ENCODE measurements around the gene DPP3. TPM values are rescaled to one million over a fixed set of nuclear protein-coding genes. Genes with fewer than 3 reads are reported as not detected.
A peak's percentile ranks its signal among the peaks of the same experiment; 100 is the strongest.

DPP3 gene
- total and polyA plus RNA-seq, 4 experiments from 2014 or later, result 21.0 to 31.0 (median 25.9) TPM

- no peak for DNase-seq
- no peaks in the 10 kb centered on the region for H3K9me3 ChIP-seq (ENCODE audit: control insufficient read depth in 1 of 2, low read length in 2 of 2)
- peaks cover 0 to 3% (median 2%) of the 10 kb centered on the region in 4 donors for H3K4me1 Mint-ChIP-seq
- H3K27me3 Mint-ChIP-seq, result no peaks in the 10 kb centered on the region
- intact Hi-C loops (cut with micrococcal nuclease), result no loop called here
- ChIA-PET POLR2A (ENCODE audit: partially characterized antibody) (no interaction called here), CTCF (ENCODE audit: partially characterized antibody) (no interaction called here)
- no peak overlapping the region for H3K4me3 ChIP-seq (ENCODE audit: low read length in 2 of 2)
- no peaks in the 10 kb centered on the region for H3K27me3 ChIP-seq (ENCODE audit: insufficient read depth, low read length)
- no peak overlapping the region for H3K27ac ChIP-seq (ENCODE audit: low read depth, low read length)
- peaks cover 19 to 22% of the 10 kb centered on the region in 2 donors for H3K36me3 Mint-ChIP-seq
- H3K4me1 ChIP-seq (ENCODE audit: insufficient read depth, low read length), result peaks cover 4% of the 10 kb centered on the region
- no peak overlapping the region for H3K4me3 Mint-ChIP-seq
- H3K27ac Mint-ChIP-seq, result no peak overlapping the region
- H3K36me3 ChIP-seq (ENCODE audit: insufficient read depth, low read length), result peaks cover 10% of the 10 kb centered on the region
- no peaks in the 10 kb centered on the region for H3K9me3 Mint-ChIP-seq
These were observed 25.1 kb downstream of the DPP3 start for GRCh38 chr11:66505276-66505816.

GRCh38 chr11:66509131-66509561, 28.9 kb downstream of the DPP3 start:
- H3K27ac Mint-ChIP-seq, result no peak overlapping the region
- Histone ChIP-seq H3K9me3 (ENCODE audit: control insufficient read depth in 1 of 2, low read length in 2 of 2) (no peaks in the 10 kb centered on the region), H3K4me3 (ENCODE audit: low read length in 2 of 2) (no peak overlapping the region), H3K27ac (ENCODE audit: low read depth, low read length) (no peak overlapping the region), H3K27me3 (ENCODE audit: insufficient read depth, low read length) (no peaks in the 10 kb centered on the region), H3K4me1 (ENCODE audit: insufficient read depth, low read length) (peaks cover 18% of the 10 kb centered on the region), H3K36me3 (ENCODE audit: insufficient read depth, low read length) (peaks cover 10% of the 10 kb centered on the region)
- POLR2A ChIA-PET (ENCODE audit: partially characterized antibody), result interaction anchor here (0.6 to 3.5 kb wide), 5 partner anchors 30 to 1921 kb away, joined by 3 to 19 read pairs (median 4); partner anchors contain the start of genes DPP3, PELI3 and YIF1A
- H3K4me3 Mint-ChIP-seq, result no peak overlapping the region
- CTCF ChIA-PET (ENCODE audit: partially characterized antibody), result interaction anchor here (0.7 to 1.1 kb wide), 2 partner anchors 26 to 71 kb away, joined by 3 read pairs; partner anchors contain the start of gene MRPL11
- DNase-seq, result no peak
- intact Hi-C loops (cut with micrococcal nuclease), result no loop called here
- H3K4me1 Mint-ChIP-seq, result peaks cover 8 to 19% (median 17%) of the 10 kb centered on the region in 4 donors
- H3K36me3 Mint-ChIP-seq, result peaks cover 11 to 19% of the 10 kb centered on the region in 2 donors
- H3K27me3 Mint-ChIP-seq, result no peaks in the 10 kb centered on the region
- no peaks in the 10 kb centered on the region for H3K9me3 Mint-ChIP-seq

GRCh38 chr11:66510271-66510989, 30.2 kb downstream of the DPP3 start, which contains the start of gene BBS1:
Gene BBS1 (plus strand): TSS chr11:66510635. CDS start chr11:66510660, 25 bp downstream.
- intact Hi-C loops (cut with micrococcal nuclease), result loop anchor here (2.0 kb wide), 1 partner anchor 30 kb away; the partner anchor contains the start of gene DPP3

GRCh38 chr11:66510990-66511339, 30.7 kb downstream of the DPP3 start:
- Mint-ChIP-seq H3K4me3 (peak overlapping the region; percentile 86 to 91 (median 90)), H3K36me3 (peaks cover 6 to 19% of the 10 kb centered on the region in 2 donors), H3K9me3 (no peaks in the 10 kb centered on the region), H3K27ac (peak overlapping the region; percentile 56 to 91 (median 81)), H3K27me3 (no peaks in the 10 kb centered on the region), H3K4me1 (peaks cover 8 to 19% (median 17%) of the 10 kb centered on the region in 4 donors)
- POLR2A ChIA-PET (ENCODE audit: partially characterized antibody), result interaction anchor here (0.7 to 3.5 kb wide), 7 partner anchors 31 to 927 kb away, joined by 3 to 19 read pairs (median 8); partner anchors contain the start of genes ACTN3, DPP3, PELI3 and RBM4B
- H3K9me3 ChIP-seq (ENCODE audit: control insufficient read depth in 1 of 2, low read length in 2 of 2), result no peaks in the 10 kb centered on the region
- H3K4me3 ChIP-seq (ENCODE audit: low read length in 2 of 2), result peak overlapping the region; percentile 90 to 94
- intact Hi-C loops (cut with micrococcal nuclease), result loop anchor here (2.0 kb wide), 1 partner anchor 30 kb away; the partner anchor contains the start of gene DPP3
- H3K36me3 ChIP-seq (ENCODE audit: insufficient read depth, low read length), result peaks cover 8% of the 10 kb centered on the region
- peaks cover 18% of the 10 kb centered on the region for H3K4me1 ChIP-seq (ENCODE audit: insufficient read depth, low read length)
- peak overlapping the region; percentile 58 for H3K27ac ChIP-seq (ENCODE audit: low read depth, low read length)
- H3K27me3 ChIP-seq (ENCODE audit: insufficient read depth, low read length), result no peaks in the 10 kb centered on the region
- CTCF ChIA-PET (ENCODE audit: partially characterized antibody), result interaction anchor here (0.5 to 0.6 kb wide), 2 partner anchors 9 to 22 kb away, joined by 3 read pairs; no protein-coding TSS in a partner anchor
- DNase-seq, result no peak

More at GRCh38 chr11:66510271-66510989, 30.2 kb downstream of the DPP3 start, which contains the start of gene BBS1:
- peaks cover 8 to 19% (median 17%) of the 10 kb centered on the region in 4 donors for H3K4me1 Mint-ChIP-seq
- H3K27me3 Mint-ChIP-seq, result no peaks in the 10 kb centered on the region
- peak within 1 kb of the TSS; percentile 56 to 91 (median 81) for H3K27ac Mint-ChIP-seq
- peaks cover 7 to 19% of the 10 kb centered on the region in 2 donors for H3K36me3 Mint-ChIP-seq
- Histone ChIP-seq H3K4me1 (ENCODE audit: insufficient read depth, low read length) (peaks cover 18% of the 10 kb centered on the region), H3K27me3 (ENCODE audit: insufficient read depth, low read length) (no peaks in the 10 kb centered on the region), H3K4me3 (ENCODE audit: low read length in 2 of 2) (peak within 1 kb of the TSS; percentile 90 to 94), H3K27ac (ENCODE audit: low read depth, low read length) (peak within 1 kb of the TSS; percentile 58), H3K36me3 (ENCODE audit: insufficient read depth, low read length) (peaks cover 4% of the 10 kb centered on the region), H3K9me3 (ENCODE audit: control insufficient read depth in 1 of 2, low read length in 2 of 2) (no peaks in the 10 kb centered on the region)
- CTCF ChIA-PET (ENCODE audit: partially characterized antibody), result interaction anchor here (0.5 to 1.1 kb wide), 3 partner anchors 8 to 72 kb away, joined by 3 read pairs; partner anchors contain the start of gene MRPL11
- H3K4me3 Mint-ChIP-seq, result peak within 1 kb of the TSS; percentile 86 to 91 (median 90)
- no peaks in the 10 kb centered on the region for H3K9me3 Mint-ChIP-seq
- peak; percentile 75 to 79 (median 78) for DNase-seq
- POLR2A ChIA-PET (ENCODE audit: partially characterized antibody), result interaction anchor here (0.6 to 3.5 kb wide), 11 partner anchors 31 to 928 kb away, joined by 3 to 19 read pairs (median 3); partner anchors contain the start of genes ACTN3, DPP3, KDM2A and PELI3

- H3K4me3 ChIP-seq (ENCODE audit: low read length in 2 of 2), result no peak overlapping the region
- no peaks in the 10 kb centered on the region for H3K9me3 Mint-ChIP-seq
- H3K27me3 ChIP-seq (ENCODE audit: insufficient read depth, low read length), result no peaks in the 10 kb centered on the region
- H3K4me3 Mint-ChIP-seq, result no peak overlapping the region
- CTCF ChIA-PET (ENCODE audit: partially characterized antibody), result no interaction called here
- H3K36me3 ChIP-seq (ENCODE audit: insufficient read depth, low read length), result peaks cover 6% of the 10 kb centered on the region
- peaks cover 0 to 3% (median 0%) of the 10 kb centered on the region in 4 donors for H3K4me1 Mint-ChIP-seq
- no peaks in the 10 kb centered on the region for H3K9me3 ChIP-seq (ENCODE audit: control insufficient read depth in 1 of 2, low read length in 2 of 2)
- H3K27ac Mint-ChIP-seq, result no peak overlapping the region
- peaks cover 36 to 41% of the 10 kb centered on the region in 2 donors for H3K36me3 Mint-ChIP-seq
- H3K27ac ChIP-seq (ENCODE audit: low read depth, low read length), result no peak overlapping the region
- no peaks in the 10 kb centered on the region for H3K27me3 Mint-ChIP-seq
- POLR2A ChIA-PET (ENCODE audit: partially characterized antibody), result no interaction called here
- DNase-seq, result no peak
- H3K4me1 ChIP-seq (ENCODE audit: insufficient read depth, low read length), result no peaks in the 10 kb centered on the region
- intact Hi-C loops (cut with micrococcal nuclease), result no loop called here
These were observed 43.4 kb downstream of the DPP3 start for GRCh38 chr11:66523611-66524010.

- intact Hi-C loops (cut with micrococcal nuclease), result no loop called here
- Mint-ChIP-seq H3K36me3 (peaks cover 33 to 44% of the 10 kb centered on the region in 2 donors), H3K4me1 (peaks cover 0 to 4% (median 0%) of the 10 kb centered on the region in 4 donors)
These were observed 44.2 kb downstream of the DPP3 start for GRCh38 chr11:66524304-66525040.

More at GRCh38 chr11:66524304-66525040, 44.2 kb downstream of the DPP3 start:
- CTCF ChIA-PET (ENCODE audit: partially characterized antibody), result no interaction called here
- POLR2A ChIA-PET (ENCODE audit: partially characterized antibody), result no interaction called here
- Histone ChIP-seq H3K4me1 (ENCODE audit: insufficient read depth, low read length) (no peaks in the 10 kb centered on the region), H3K27me3 (ENCODE audit: insufficient read depth, low read length) (no peaks in the 10 kb centered on the region), H3K4me3 (ENCODE audit: low read length in 2 of 2) (no peak overlapping the region), H3K36me3 (ENCODE audit: insufficient read depth, low read length) (peaks cover 6% of the 10 kb centered on the region), H3K27ac (ENCODE audit: low read depth, low read length) (no peak overlapping the region), H3K9me3 (ENCODE audit: control insufficient read depth in 1 of 2, low read length in 2 of 2) (no peaks in the 10 kb centered on the region)
- H3K4me3 Mint-ChIP-seq, result no peak overlapping the region
- H3K27ac Mint-ChIP-seq, result no peak overlapping the region
- H3K27me3 Mint-ChIP-seq, result no peaks in the 10 kb centered on the region
- no peak for DNase-seq
- H3K9me3 Mint-ChIP-seq, result no peaks in the 10 kb centered on the region

All from CD4-positive, alpha-beta memory T cell (primary cell).